NCI-H1930 (cell line): ENCODE results near the gene COL18A1.
"Not testable (repeated sequence)": the region's sequence is repeated elsewhere in the genome, so short reads cannot be mapped to it uniquely, and the experiment has no call there.

Experiments used
- DNase-seq, 2 experiments: peaks; one replicate each; lab custom pipeline; 2025; lab: John Stamatoyannopoulos, UW

The COL18A1 gene

DNA sequence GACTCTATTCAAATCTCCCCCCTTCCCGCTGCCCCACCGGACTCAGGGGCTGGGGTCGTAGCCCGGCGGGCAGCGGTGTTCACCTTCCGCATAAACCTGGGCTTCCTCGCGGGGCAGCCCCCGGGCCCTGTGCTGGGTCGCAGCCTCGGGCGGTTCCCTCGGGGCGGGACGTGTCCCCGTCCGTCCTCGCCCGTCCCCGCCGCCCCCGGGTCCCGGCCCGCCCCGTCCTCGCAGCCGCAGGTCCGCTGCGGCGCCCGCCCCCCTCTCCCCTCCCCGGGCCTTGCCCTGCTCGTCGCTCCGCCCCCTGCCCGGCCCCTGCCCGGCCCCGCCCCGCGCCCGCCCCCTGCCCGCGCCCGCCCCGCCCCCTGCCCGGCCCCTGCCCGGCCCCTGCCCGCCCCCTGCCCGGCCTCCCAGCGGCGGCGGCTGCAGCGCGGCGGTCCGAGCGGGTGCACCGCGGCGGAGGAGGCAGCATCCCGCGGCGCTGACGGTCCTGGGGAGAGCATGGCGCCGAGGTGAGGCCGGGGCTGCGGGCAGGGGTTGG is at the start of gene COL18A1:
COL18A1 (plus strand) TSS at position 436 of the 541 bp plus-strand sequence; CDS start at position 502, 66 bp downstream.
- DNase-seq = peak in 1 of 2 experiments; percentile 44

DNA sequence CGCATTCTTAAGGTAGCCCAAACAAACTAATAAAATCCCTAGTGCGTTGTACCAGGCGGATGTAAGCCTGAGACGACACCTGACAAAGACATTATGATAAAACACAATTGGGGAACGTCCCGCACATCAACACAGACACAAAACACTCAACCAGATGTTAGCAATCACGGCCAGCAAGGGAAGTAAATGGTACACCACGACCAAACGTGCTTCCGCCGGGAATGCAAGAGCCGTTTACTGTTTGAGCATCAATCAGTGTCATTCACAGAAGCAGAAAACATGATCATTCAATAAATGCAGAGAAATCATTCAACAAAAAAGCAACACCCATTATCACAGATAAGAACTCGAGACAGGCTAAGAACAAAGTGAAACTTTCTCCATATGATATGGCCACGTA is 49.4 kb upstream of the COL18A1 start:
- DNase-seq = no peak

- DNase-seq = no peak
These were observed 48.7 kb upstream of the COL18A1 start for GRCh38 chr21:45356251-45356650.

DNA sequence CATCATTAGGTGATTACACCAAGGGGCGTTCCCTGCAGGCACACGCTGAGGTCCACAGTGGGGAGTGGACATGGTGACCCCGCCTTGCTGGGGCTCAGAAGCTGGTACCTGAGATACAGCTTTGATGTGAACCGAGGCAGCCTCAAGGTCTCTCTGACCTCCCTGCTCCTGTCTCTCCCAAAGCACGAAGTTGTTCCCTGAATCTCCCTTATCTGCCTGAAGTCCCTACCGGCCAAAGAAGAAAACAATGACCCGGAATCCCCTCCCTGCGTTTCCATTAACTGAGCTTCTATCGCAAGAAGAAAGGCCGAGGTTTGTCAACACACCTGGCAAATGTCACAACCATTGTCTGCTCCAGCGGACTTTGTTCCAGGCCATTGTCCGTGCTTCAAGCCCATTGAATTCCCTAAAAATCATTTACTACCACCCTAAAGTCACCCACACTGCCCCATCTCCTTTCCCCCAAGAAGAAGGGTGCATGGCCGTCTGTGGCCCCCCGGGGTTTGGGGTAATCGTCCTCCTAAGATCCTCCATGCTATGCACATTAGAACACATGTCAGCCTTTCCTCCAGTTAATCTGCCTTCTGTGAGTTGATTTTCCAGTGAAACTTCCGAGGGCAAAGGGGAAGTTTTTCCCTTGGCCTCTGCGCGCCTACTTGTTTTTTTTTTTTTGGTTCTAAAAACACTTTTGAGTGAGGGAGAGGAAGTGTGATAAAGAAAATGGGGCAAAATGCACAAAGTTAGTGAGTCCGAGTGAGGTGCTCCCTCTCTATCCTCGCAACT is 48.1 kb upstream of the COL18A1 start:
- no peak for DNase-seq

GRCh38 chr21:45357436-45358260 is 47.3 kb upstream of the COL18A1 start:
- DNase-seq = no peak

DNA sequence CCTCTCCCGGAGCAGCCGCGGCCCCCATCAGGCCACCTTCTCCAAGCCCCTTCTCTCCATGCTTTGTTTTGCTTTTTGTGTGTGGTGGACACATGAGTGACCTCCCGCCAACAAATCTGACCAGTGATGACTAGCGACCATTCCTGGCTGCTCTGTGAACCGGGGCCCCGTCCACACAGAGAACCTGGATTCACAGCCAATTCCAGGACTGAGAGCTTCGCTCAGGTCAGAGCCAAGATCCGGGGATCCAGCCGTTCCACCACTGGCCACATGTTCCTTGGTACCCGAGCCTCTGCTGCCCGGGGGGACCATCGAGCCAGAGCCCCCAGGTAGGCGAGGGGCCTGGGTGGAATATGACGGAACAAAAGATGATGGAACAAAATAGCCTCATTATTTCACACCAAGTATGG is 46.7 kb upstream of the COL18A1 start:
- no peak for DNase-seq

DNA sequence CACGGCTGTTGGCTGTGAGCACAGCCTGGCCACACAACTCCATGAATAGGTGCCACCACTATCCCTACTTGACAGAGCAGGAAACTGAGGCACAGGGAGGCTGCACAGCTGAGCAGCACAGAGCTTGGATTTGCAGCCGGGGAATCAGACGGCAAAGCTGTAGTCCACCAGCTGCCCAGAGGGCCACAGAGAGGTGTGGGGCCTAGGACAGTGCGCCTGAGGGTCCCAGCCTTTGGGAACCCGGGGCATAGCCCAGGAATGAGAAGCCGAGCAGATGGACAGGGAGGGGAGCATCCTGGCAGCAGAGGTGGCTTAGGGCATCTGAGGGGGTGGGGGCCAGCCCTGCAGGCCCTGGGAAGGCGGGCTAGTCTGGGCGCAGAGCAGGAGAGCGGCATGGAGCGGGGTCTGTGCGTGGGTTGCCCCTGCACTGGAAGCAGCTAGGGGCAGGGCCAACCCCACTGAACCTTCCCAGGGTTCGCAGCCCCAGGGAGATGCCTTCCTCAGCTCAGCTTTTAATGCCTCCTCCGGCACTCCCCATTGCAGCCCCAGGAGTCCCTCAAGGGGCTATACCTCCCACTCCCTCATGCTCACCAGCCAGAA is 46.2 kb upstream of the COL18A1 start:
- no peak for DNase-seq

GRCh38 chr21:45359451-45360217 is 45.3 kb upstream of the COL18A1 start:
- no peak for DNase-seq

DNA sequence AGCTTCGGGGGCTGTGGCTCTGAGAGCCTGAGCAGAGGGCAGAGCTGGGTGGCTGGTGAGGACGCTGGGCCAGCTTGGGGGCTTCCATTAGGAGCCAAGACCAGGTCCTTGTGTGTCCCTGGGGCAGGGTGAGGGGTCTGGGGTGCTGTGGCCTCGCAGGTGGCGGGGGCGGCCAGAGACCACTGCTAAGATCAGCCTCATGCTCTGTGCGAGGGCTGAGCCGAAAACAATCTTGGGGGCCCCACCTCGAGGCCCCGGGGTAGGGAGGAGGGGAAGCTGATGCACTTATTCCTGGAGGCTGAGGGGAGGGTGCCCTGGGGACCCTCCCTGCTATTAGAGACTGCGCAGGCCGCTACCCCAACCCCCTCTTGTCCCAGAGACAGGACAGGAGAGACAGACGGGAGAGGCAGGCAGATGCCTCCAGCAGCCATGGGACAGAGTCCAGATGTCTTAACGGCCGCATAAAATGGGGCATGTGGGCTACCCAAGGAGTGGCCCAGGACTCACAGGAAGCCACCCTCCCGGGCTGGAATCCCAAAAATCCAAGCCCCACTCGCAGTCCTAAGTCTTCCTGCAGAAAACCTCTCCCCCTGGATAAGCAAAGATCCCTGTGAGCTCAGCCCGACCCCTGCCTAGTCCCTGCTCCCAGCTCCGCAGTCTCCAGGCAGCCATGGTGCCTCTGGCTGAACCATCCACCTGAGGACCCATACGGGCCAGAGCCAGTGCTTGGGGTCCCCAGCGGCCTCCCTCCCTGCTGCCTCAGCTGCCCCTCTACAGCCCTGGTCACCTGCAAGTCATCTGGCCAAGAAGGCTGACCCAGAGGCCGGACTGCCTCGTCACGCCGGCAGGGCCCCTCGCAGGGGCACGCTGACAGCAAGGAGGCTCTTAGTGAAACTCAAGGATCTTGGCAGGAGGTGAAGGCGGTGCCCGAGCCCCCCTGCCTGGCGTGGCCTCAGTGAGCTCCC is 43.6 kb upstream of the COL18A1 start:
- no peak for DNase-seq

GRCh38 chr21:45362077-45362747 is 42.8 kb upstream of the COL18A1 start:
- no peak for DNase-seq

DNA sequence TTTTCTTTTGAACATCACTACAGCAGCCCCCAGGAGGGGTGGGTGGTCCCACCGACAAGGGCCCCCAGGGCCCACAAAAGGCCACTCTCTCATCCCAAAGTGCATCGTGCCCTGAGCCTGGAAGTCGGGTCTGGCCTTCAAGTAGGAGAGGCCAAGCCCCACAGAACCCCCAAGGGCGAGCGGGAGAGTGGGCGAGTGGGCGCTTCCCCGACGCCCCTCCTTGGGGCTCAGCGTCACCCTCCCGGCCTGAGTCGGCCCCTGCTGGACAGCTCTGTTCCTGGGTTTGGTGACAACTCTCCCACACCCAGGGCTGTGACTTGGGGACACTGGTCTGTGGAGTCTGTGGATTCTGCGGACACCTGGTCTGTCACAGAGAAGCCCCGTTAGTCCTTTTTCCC is 42.2 kb upstream of the COL18A1 start:
- no peak for DNase-seq

DNA sequence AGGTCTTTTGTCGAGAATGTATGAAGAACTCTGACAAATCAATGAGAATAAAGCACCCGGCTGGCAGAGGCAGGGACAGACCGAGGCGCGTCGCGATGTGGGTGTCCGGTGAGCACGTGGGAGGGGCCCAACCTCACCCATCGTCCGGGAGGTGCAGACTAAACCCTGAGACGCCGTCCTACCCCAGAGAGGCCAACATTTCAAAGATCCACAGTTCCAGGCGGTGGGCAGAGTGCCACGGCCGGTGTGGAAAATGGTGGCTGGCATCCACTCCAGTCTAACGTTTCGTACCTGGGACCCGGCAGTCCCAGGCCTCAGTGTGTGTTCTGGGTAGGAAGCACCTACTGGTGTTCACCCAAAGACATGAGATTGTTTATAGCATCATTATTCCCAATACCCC is 41.7 kb upstream of the COL18A1 start:
- not testable (repeated sequence) for DNase-seq

DNA sequence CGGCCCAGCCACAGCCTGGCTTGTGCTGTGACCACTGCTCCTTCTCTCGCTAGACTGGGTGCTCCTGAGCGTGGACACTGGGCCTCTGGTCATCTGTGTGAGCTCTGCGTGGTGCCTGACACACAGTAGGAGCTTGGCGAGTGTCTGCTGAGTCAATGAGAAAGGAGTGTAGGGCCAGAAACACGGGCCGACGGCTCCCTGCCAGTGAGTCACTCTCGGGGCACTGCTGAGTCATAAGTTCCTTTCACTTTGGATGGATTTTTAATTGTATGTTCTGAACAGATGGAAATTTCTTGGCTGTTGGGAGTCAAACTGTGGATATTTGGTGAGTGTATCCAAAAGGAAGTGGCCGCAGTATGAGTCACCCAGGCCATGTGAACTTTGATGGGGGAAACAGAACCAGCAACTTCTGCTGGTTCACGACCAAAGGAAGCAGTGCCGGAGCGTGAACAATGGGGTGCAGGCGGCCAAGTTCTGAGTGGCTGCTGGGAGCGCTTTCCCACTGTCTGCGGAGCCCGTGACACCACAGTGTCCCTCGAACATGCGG is 41.0 kb upstream of the COL18A1 start:
- no peak for DNase-seq

DNA sequence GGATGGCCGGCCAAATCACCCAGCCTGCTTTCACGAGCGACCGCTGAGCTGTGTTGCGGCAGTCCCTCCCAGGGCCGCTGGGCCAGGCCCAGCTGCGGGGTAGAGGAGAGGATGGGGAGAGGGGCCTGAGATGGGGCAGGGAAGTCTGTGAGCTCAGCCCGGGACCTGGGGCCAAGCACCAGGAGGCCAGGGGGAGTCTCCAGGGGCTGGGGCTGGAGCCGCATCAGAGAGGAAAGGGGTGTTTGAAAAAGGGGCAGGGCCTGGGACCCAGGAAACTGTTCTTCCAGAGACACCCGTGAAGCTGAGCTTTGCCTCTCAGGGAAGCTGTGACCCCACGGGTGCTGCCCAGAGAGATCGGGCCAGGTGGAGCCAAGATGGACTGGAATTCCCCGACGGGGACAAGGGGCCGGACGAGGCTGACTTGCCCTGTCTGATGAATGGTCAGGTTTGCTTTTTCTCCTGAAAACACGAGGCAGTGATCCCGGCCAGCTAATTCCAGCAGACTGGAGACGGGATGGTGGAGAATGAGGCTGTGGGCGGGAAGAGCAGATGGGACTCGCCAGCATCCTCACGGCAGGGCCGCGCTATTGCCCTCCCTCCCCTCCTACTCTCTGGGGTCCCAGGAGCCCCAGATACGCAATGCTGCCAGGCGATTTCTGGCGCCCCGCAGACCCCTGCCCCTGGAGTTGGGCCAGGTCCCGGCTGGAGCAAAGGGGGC is 40.3 kb upstream of the COL18A1 start:
- no peak for DNase-seq

DNA sequence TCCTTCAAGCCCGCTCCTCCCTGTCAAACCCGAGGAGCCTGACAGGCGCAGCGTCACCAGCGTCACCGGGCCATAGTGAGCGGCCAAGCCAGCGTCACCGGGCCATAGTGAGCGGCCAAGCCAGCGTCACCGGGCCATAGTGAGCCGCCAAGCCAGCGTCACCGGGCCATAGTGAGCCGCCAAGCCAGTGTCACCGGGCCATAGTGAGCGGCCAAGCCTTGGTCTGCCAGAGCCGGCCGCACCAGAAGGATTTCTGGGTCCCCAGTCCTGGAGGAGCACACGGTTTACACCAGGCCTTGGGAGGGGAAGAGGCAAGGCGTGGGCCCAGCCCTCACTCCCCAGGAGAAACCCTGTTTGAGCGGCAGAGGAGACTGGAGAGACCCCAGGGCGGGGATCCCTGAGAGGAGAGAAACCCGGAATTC is 39.8 kb upstream of the COL18A1 start:
- DNase-seq = no peak

DNA sequence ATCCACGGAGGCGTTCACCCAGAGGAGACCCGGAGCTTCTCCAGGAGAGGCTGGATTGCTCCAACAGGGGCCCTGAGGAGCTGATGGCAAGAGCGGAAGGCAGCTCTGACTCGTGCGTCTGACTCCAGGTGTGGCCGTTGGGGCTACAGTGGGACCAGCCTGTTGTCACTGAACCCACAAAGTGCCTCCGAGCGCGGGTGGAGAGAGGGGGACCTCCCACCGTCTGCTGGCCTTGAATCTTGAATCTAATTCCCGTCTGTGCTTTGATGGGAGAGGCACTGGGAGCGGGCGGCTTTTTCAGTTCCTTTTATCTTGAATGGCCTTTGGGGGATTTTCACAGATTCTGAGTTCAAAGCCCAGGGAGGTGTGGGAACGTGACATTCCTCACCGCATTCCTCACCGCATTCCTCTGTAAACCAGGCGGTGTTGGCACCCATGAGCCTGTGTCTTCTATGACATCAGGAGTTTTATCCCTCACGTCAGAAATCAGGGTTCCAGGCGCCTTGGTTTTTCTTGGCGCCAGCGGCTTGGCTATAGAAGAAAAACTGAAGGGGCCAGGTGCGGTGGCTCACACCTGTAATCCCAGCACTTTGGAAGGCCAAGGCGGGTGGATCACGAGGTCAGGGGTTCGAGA is 39.2 kb upstream of the COL18A1 start:
- no peak for DNase-seq

DNA sequence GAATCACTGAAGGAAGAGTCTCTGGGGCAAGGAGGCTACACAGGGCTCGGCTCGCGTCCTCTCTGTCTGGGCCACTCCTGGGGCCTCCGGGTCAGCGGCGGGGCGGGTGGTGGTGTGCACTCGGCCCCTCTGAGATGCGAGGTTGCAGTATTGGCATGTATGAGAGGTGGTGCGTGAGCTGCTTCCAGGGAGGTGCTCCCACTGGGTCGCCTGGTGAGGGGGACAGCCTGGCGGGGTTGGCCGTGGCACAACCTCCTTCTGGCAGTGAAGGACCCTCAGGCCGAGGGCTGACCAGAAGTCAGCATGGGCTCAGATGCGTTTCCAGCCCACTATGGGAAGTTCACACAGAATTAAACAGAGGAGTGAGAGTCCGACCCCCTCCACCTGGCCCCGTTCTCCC is 38.5 kb upstream of the COL18A1 start:
- DNase-seq = no peak

- no peak for DNase-seq
These were observed 38.0 kb upstream of the COL18A1 start for GRCh38 chr21:45366931-45367401.
